WTC11 (cell line): ENCODE measurements around the gene PSMD8. TPM values are rescaled to one million over a fixed set of nuclear protein-coding genes. Genes with fewer than 3 reads are reported as not detected.

Source experiments
- ATAC-seq: fragments of 200-7000 bp; cut with Tn5 transposase; 2 replicates; pipeline ENCODE4 v1.10.0; 2021; ENCODE audit warnings: mild to moderate bottlenecking, moderate library complexity
- CTCF ChIA-PET: fragments of 300-600 bp; sonication (Branson Sonifier 250); formaldehyde crosslinking; loops from one replicate; lab custom pipeline; 2021; ENCODE audit warnings: antibody characterized with exemption; lab: Charles Lee
- POLR2A ChIA-PET: fragments of 350-600 bp; sonication (Branson Sonifier 250); formaldehyde crosslinking; loops from one replicate; lab custom pipeline; 2021; ENCODE audit warnings: antibody characterized with exemption; lab: Charles Lee
- DNase-seq: peaks from one replicate; pipeline ENCODE4 v3.0.0; 2021; ENCODE audit warnings: low spot score
- H3K27ac Mint-ChIP-seq: 2 replicates; pipeline ENCODE4 v1.8.0; 2021; ENCODE audit warnings: mixed read lengths
- H3K27me3 Mint-ChIP-seq: 2 replicates; pipeline ENCODE4 v1.8.0; 2021; ENCODE audit warnings: low read depth, mild to moderate bottlenecking, moderate library complexity, mixed read lengths
- H3K36me3 Mint-ChIP-seq: 2 replicates; pipeline ENCODE4 v1.8.0; 2021; ENCODE audit warnings: mixed read lengths
- H3K4me1 Mint-ChIP-seq: 2 replicates; pipeline ENCODE4 v1.8.0; 2022; ENCODE audit warnings: mixed read lengths
- H3K4me3 Mint-ChIP-seq: 2 replicates; pipeline ENCODE4 v1.8.0; 2021; ENCODE audit warnings: mild to moderate bottlenecking, moderate library complexity, mixed read lengths
- H3K9me3 Mint-ChIP-seq: 2 replicates; pipeline ENCODE4 v1.8.0; 2021; ENCODE audit warnings: mixed read lengths
- CREM ChIP-seq: sonication (generic); formaldehyde crosslinking; IDR thresholded peaks from 2 replicates; pipeline ENCODE4 v1.8.1; 2022; ENCODE audit warnings: mild to moderate bottlenecking, missing genetic modification reagents, moderate library complexity
- ELF4 ChIP-seq: sonication (generic); formaldehyde crosslinking; IDR thresholded peaks from 2 replicates; pipeline ENCODE4 v1.8.1; 2022; ENCODE audit warnings: low read depth, mild to moderate bottlenecking, moderate library complexity, missing genetic modification reagents
- ESRRA ChIP-seq: sonication (generic); formaldehyde crosslinking; IDR thresholded peaks from 2 replicates; pipeline ENCODE4 v1.8.1; 2022; ENCODE audit warnings: mild to moderate bottlenecking, missing genetic modification reagents, borderline replicate concordance
- ETV6 ChIP-seq: sonication (generic); formaldehyde crosslinking; IDR thresholded peaks from 2 replicates; pipeline ENCODE4 v1.8.1; 2022; ENCODE audit warnings: mild to moderate bottlenecking, missing genetic modification reagents
- FOXK1 ChIP-seq: sonication (generic); formaldehyde crosslinking; IDR thresholded peaks from 2 replicates; pipeline ENCODE4 v1.8.0; 2022; ENCODE audit warnings: mild to moderate bottlenecking, moderate library complexity, missing genetic modification reagents
- HMGXB4 ChIP-seq: sonication (generic); formaldehyde crosslinking; IDR thresholded peaks from 2 replicates; pipeline ENCODE4 v1.8.1; 2023; ENCODE audit warnings: mild to moderate bottlenecking, moderate library complexity, missing genetic modification reagents
- JAZF1 ChIP-seq: fragments of 250-450 bp; sonication (Bioruptor Pico); IDR thresholded peaks from 2 replicates; pipeline ENCODE4 v1.9.0; 2021; ENCODE audit warnings: moderate library complexity, mild to moderate bottlenecking, inconsistent platforms
- JUN ChIP-seq: sonication (generic); formaldehyde crosslinking; IDR thresholded peaks from 2 replicates; pipeline ENCODE4 v1.8.0; 2023; ENCODE audit warnings: mild to moderate bottlenecking, missing genetic modification reagents
- KAT7 ChIP-seq: sonication (generic); formaldehyde crosslinking; IDR thresholded peaks from 2 replicates; pipeline ENCODE4 v1.8.1; 2023; ENCODE audit warnings: missing genetic modification reagents, mild to moderate bottlenecking, borderline replicate concordance
- NR2C2 ChIP-seq: sonication (generic); formaldehyde crosslinking; IDR thresholded peaks from 2 replicates; pipeline ENCODE4 v1.8.0; 2022; ENCODE audit warnings: mild to moderate bottlenecking, missing genetic modification reagents
- OVOL2 ChIP-seq: fragments of 250-450 bp; sonication (Bioruptor Pico); IDR thresholded peaks from 2 replicates; pipeline ENCODE4 v1.9.0; 2021; ENCODE audit warnings: mild to moderate bottlenecking, borderline replicate concordance
- RORB ChIP-seq: fragments of 250-450 bp; sonication (Bioruptor Pico); IDR thresholded peaks from 2 replicates; pipeline ENCODE4 v1.9.0; 2021; ENCODE audit warnings: mild to moderate bottlenecking
- SMAD3 ChIP-seq: sonication (generic); formaldehyde crosslinking; IDR thresholded peaks from 2 replicates; pipeline ENCODE4 v1.8.0; 2022; ENCODE audit warnings: missing genetic modification reagents, mild to moderate bottlenecking, borderline replicate concordance
- SMAD4 ChIP-seq: sonication (generic); formaldehyde crosslinking; IDR thresholded peaks from 2 replicates; pipeline ENCODE4 v1.8.0; 2022; ENCODE audit warnings: mild to moderate bottlenecking, missing genetic modification reagents
- TCF7 ChIP-seq: sonication (generic); formaldehyde crosslinking; IDR thresholded peaks from 2 replicates; pipeline ENCODE4 v1.8.0; 2022; ENCODE audit warnings: mild to moderate bottlenecking, low read depth, missing genetic modification reagents, moderate library complexity
- TEAD1 ChIP-seq: sonication (generic); formaldehyde crosslinking; IDR thresholded peaks from 2 replicates; pipeline ENCODE4 v1.8.0; 2022; ENCODE audit warnings: mild to moderate bottlenecking, missing genetic modification reagents
- TP53 ChIP-seq: sonication (generic); formaldehyde crosslinking; IDR thresholded peaks from 2 replicates; pipeline ENCODE4 v1.8.1; 2023; ENCODE audit warnings: mild to moderate bottlenecking, missing genetic modification reagents
- ZNF219 ChIP-seq: sonication (generic); formaldehyde crosslinking; IDR thresholded peaks from 2 replicates; pipeline ENCODE4 v1.8.0; 2023; ENCODE audit warnings: missing genetic modification reagents, mild to moderate bottlenecking, borderline replicate concordance
- ZNF671 ChIP-seq: fragments of 250-450 bp; sonication (Bioruptor Pico); IDR thresholded peaks from 2 replicates; pipeline ENCODE4 v1.8.0; 2021; ENCODE audit warnings: mild to moderate bottlenecking
- ZSCAN18 ChIP-seq: fragments of 250-450 bp; sonication (Bioruptor Pico); IDR thresholded peaks from 2 replicates; pipeline ENCODE4 v2.1.2; 2022; ENCODE audit warnings: mild to moderate bottlenecking, moderate library complexity
- total RNA-seq: library from RNA; stranded (reverse); gene quantifications from 3 replicates; pipeline ENCODE4 v1.2.3, GENCODE V29; 2021
- TF ChIP-seq, protein P1 (sequence below): fragments of 250-450 bp; sonication (Bioruptor Pico); IDR thresholded peaks from 2 replicates; pipeline ENCODE4 v1.8.0; 2021; ENCODE audit warnings: mild to moderate bottlenecking
- TF ChIP-seq, protein P2 (sequence below): sonication (generic); formaldehyde crosslinking; IDR thresholded peaks from 2 replicates; pipeline ENCODE4 v1.8.1; 2022; ENCODE audit warnings: missing genetic modification reagents, borderline replicate concordance

The PSMD8 gene
- total RNA-seq, 1 experiment from 2014 or later: 167 TPM

DNA sequence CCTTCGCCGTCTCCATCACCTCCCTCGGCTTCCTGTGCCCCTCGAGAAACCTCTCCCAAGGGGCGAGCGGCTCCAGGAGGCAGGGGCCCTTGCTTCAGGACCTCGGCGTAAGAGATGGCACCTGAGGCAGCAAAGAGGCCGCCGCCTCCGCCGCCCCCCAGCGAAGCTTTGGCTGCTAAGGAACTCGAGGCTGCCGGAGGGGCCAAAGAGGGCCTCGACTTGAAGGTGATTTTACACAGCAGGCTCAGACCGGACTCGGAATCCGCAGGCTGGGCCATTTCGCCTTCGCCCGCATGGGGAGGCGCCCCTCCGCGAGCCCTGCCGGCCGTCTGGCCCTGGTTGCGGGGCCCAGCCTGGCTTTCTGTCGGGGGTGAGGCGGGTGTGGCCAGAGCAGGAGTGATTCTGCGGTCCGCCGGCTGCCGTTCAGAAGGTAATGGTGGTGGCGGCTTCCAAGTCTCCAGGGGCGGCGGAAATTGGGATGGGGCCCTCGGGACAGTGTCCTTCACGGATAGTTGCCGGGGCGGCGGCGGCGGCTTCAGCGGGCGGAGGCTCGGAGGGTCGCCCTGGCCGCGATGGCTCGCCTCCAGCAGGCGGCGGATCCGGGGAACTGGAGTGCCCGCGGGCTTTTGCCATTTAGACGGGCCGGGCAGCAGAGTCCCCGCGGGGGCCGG lies 12.1 kb downstream of the PSMD8 start:
- ChIA-PET POLR2A (interaction anchor here (2.3 kb wide), 1 partner anchor 12 kb away, joined by 27 read pairs; the partner anchor contains the start of gene PSMD8), CTCF (interaction anchor here (1.3 to 5.4 kb wide), 6 partner anchors 12 to 407 kb away, joined by 3 to 110 read pairs (median 16); partner anchors contain the start of genes CATSPERG, FAM98C and PSMD8)
- TF ChIP-seq JUN (CRISPR knock-in tag): no peak
- 0 out of 2 replicates have a peak, but pooled peaks have one; percentile 15 for TF ChIP-seq HMGXB4
- no peak for TF ChIP-seq OVOL2 (CRISPR knock-in tag)
- TF ChIP-seq ZNF671: no peak
- Mint-ChIP-seq H3K9me3 (no peaks in the 10 kb centered on the region), H3K36me3 (peaks cover 25% of the 10 kb centered on the region), H3K27me3 (peaks cover 3% of the 10 kb centered on the region; the same call in 1 of the 2 replicates), H3K27ac (no peak overlapping the region), H3K4me1 (peaks cover 25% of the 10 kb centered on the region), H3K4me3 (peak overlapping the region; percentile 52)
- ATAC-seq (no peak), DNase-seq (peak; percentile 45)

DNA sequence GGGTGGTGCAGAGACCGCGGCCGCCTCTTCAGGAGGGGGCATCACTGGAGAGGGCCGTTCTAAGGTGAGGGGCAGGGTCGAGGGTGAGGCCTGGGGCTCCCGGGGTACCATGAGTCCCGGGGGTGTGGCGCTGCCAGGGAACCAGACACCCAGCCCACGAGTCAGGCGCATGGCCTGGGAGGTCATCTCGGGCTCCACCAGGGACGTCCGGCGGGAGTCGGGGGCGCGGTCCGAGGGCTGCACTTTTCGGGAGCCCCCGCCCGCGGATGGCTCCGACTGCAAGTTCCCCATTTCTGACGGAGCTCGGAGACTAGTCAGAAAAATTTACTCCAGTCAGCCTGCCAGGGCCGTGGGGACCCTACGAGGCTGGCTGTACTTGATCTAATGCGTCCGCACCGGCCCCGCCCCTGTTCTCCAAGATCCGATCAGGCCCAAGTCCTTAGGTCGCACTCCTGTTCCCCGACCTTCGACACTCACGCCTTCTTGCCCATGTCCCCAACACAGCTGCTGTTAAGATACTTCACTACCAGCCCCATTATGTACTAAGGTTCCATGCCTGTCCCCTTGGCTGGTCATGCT lies 12.7 kb downstream of the PSMD8 start:
- ATAC-seq: no peak; the same call in 1 of the 2 replicates
- peaks cover 25% of the 10 kb centered on the region for H3K36me3 Mint-ChIP-seq
- peak overlapping the region; percentile 95 for H3K27ac Mint-ChIP-seq
- H3K4me3 Mint-ChIP-seq: peak overlapping the region; percentile 85
- TF ChIP-seq JAZF1 (CRISPR knock-in tag) (no peak), ZNF671 (no peak), TCF7 (CRISPR knock-in tag) (no peak), RORB (no peak), CREM (CRISPR knock-in tag) (no peak), SMAD4 (no peak), TEAD1 (CRISPR knock-in tag) (no peak), KAT7 (CRISPR knock-in tag) (no peak), SMAD3 (no peak), ESRRA (no peak), ELF4 (no peak), TP53 (CRISPR knock-in tag) (no peak), ZNF219 (CRISPR knock-in tag) (no peak), NR2C2 (no peak), ZSCAN18 (CRISPR knock-in tag) (no peak), FOXK1 (CRISPR knock-in tag) (no peak), OVOL2 (CRISPR knock-in tag) (no peak), ETV6 (CRISPR knock-in tag) (no peak)
- TF ChIP-seq, protein P1, sequence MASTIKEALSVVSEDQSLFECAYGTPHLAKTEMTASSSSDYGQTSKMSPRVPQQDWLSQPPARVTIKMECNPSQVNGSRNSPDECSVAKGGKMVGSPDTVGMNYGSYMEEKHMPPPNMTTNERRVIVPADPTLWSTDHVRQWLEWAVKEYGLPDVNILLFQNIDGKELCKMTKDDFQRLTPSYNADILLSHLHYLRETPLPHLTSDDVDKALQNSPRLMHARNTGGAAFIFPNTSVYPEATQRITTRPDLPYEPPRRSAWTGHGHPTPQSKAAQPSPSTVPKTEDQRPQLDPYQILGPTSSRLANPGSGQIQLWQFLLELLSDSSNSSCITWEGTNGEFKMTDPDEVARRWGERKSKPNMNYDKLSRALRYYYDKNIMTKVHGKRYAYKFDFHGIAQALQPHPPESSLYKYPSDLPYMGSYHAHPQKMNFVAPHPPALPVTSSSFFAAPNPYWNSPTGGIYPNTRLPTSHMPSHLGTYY: no peak
- TF ChIP-seq, protein P2, sequence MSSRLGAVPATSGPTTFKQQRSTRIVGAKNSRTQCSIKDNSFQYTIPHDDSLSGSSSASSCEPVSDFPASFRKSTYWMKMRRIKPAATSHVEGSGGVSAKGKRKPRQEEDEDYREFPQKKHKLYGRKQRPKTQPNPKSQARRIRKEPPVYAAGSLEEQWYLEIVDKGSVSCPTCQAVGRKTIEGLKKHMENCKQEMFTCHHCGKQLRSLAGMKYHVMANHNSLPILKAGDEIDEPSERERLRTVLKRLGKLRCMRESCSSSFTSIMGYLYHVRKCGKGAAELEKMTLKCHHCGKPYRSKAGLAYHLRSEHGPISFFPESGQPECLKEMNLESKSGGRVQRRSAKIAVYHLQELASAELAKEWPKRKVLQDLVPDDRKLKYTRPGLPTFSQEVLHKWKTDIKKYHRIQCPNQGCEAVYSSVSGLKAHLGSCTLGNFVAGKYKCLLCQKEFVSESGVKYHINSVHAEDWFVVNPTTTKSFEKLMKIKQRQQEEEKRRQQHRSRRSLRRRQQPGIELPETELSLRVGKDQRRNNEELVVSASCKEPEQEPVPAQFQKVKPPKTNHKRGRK (CRISPR knock-in tag): no peak
- POLR2A ChIA-PET: interaction anchor here (1.0 to 2.3 kb wide), 11 partner anchors 11 to 261 kb away, joined by 3 to 27 read pairs (median 4); partner anchors contain the start of genes ACTN4, FAM98C and PSMD8
- peaks cover 28% of the 10 kb centered on the region for H3K4me1 Mint-ChIP-seq
- peak; percentile 39 for DNase-seq
- CTCF ChIA-PET: interaction anchor here (0.7 to 5.4 kb wide), 25 partner anchors 12 to 544 kb away, joined by 3 to 110 read pairs (median 5); partner anchors contain the start of genes ACTN4, CATSPERG, EIF3K and FAM98C
- H3K27me3 Mint-ChIP-seq: peaks cover 3% of the 10 kb centered on the region; the same call in 1 of the 2 replicates
- no peaks in the 10 kb centered on the region for H3K9me3 Mint-ChIP-seq
